ENCODE data around the gene ELK4.
A peak's percentile ranks its signal among the peaks of the same experiment; 100 is the strongest.
"Not testable (repeated sequence)": the region's sequence is repeated elsewhere in the genome, so short reads cannot be mapped to it uniquely, and the experiment has no call there.

ELK4 gene

DNA sequence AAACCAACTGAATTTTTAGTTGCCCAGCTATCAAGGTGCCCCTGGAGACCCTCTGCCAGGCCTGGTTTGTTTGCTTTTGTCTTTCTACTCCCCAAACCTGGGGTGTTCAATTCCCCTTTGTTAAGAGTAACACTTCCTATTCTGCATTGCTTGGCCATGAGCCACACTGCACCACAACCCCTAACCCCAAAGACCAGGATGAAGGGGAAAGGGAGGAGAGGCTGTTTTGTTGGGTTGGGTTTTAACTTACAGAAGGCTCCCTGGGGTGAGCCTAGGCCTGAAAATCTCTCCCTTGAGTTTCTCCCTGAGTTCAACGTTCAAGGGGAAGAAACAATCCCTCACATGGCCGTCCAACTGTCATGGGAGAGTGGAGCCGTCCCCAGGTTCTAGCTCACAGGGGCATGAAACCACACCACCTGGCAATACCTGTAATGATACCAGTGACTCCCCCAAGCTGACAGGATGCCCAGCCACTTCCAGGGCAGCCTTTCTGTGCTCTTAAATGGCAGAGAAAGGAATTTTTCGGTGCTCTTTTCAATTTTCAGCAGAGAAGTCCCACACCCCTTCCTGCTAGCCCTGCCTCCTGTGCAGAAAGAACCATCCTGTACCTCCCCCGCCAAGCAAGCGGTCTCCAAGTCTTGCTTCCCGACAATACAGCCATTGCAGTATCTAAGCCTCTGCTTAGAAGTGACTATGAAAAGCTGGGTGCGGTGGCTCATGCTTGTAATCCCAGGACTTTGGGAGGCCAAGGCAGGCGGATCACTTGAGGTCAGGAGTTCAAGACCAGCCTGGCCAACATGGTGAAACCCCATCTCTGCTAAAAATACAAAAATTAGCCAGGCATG is 33.6 kb upstream of the ELK4 start:
- peak in 1 of 10 donors; percentile 29 for DNase-seq
- intact Hi-C loops (cut with DNase I) = no loop called here

DNA sequence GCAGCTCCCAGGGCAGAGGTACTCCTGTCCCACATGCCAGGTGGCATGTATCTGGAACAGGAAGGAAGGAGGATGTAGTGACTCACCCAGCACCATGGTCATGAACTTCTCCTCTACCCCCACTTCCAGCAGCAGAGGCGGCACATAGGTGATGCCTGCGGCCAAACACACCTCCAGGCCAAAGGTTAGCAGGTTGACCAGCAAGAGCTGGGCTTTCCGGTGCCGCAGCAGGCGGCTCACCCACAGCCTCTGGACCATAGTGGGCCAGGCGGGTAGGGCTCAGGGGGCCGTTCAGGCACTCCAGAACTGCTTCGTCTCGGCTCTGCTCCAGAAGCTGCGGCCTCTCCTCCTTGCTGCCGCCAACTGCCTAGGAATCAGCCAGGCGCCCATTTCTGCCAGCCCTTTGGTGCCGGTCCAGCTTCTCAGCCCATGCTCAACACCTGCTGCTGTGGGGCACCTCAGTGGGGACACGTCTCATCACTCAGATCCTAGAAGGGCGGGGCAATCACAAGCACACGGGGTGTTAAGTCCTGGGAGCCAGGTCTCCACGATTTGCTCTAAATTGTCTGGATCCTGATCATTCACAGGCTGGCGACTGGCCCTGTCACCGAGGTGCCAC is 32.7 kb upstream of the ELK4 start:
- intact Hi-C loops (cut with DNase I) = no loop called here
- DNase-seq = peak in 2 of 10 donors; percentile 38 to 74

DNA sequence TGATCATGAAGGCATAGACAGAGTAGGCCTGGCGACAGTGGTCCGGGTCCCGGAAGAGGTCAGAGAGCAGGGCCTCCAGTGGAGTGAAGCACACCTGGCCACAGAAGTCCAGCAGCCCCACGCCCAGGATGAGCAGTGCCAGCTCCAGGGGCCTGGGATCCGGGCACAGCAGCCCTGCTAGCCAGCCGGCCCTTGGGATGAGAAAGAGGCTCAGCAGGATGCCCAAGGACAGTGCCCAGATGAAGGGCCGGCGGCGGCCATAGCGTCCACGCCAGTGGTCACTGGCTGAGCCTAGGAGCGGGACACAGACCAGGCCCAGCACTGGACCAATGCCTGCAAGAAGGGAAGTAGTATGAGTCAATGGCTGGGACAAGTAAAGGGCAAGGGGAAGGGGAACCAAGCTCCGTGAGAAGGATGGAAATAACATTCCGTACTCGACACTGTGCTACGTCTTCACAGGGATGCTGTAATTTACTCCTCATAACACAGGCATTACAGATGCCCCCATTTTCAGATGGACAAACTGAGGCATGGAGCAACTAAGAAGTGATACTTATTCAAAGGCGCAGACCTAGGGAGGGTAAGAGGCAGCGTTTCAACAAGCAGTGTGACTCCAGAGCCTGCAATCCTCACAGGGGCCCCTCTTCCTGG is 31.6 kb upstream of the ELK4 start:
- intact Hi-C loops (cut with DNase I) = no loop called here
- peak in 1 of 10 donors; percentile 75 for DNase-seq

DNA sequence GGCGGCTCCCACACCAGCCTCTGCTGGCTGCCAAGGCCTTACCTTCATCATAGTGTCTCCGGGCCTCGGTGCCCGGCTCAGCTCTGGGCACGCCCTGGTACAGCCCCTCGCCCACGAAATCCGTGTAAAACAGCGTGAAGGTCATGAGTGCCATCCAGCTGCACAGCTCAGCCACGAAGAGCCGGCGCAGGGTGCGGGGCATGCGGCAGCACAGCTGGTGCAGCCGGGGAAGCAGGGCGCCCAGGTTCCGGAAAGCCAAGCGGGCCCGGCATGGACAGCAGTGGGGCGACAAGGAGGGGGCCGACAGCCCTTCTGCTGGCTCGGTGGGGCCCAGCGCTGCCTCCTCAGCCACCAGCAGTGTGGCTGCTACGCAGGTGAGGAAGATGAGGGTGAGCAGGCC is 31.0 kb upstream of the ELK4 start:
- intact Hi-C loops (cut with DNase I) = no loop called here
- peak in 1 of 10 donors; percentile 62 for DNase-seq

DNA sequence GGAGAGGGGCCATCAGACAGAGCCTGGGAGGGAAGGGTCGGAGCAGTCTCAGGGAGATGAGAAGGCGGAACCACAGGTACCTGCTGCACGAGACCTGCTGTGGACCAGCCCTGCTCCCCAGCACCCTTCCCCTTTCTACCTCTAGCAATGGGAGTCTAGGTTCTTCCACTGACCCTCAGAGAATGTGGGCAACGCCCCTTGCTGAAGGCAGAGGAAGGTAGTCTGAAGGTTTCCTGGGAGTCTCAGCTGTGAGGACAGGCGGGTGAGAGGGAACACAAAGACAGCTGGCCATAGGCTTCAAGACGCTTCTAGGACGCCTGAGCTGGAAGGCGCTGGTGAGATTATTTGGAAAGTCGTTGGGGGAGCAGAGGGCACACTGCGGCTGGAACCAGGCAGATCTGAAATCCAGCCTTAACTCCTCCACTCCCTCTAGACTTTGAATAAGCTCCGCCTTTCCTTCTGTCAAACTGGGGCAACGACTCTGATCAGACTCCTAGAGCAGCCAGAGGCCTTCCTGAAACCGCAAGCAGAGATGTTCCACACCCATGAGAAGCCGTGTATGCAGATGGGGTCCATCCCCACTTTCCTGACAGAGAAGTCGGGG is 30.4 kb upstream of the ELK4 start:
- intact Hi-C loops (cut with DNase I) = no loop called here
- peak in 1 of 10 donors; percentile 63 for DNase-seq

DNA sequence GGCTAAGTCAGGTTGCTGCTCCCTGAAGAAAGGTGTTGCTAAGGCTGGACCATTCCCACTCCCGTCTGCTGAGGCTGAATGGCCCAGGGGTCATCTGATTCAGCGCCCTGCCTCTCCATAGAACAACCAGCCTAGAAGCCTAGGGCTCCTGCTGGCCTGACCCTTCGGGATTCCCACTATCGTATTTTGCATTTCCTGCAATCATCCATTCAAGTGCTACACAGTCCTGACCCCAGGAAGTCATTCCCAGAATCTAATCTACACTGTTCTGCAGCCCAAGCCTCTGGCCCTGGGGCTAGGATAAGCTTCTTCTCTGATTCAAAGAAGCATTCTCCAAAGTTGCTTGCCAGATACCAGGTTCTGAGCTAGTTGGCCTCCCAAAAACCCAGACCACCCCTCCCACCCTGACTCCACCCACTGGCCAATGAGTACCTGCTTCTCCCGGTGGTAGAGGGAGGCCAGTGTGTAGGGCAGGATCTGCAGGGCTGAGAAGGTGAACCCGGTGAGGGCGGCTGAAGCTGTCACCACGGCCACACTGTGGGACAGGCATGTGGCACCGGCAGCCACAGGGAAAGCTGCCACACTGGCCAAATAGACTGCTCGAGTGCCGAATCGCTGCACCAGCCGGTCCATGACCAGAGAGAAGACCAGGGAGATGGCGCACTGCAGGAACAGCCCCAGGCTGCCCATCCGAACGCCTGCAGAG is 29.8 kb upstream of the ELK4 start:
- DNase-seq = peak in 1 of 10 donors; percentile 74
- intact Hi-C loops (cut with DNase I) = no loop called here

DNA sequence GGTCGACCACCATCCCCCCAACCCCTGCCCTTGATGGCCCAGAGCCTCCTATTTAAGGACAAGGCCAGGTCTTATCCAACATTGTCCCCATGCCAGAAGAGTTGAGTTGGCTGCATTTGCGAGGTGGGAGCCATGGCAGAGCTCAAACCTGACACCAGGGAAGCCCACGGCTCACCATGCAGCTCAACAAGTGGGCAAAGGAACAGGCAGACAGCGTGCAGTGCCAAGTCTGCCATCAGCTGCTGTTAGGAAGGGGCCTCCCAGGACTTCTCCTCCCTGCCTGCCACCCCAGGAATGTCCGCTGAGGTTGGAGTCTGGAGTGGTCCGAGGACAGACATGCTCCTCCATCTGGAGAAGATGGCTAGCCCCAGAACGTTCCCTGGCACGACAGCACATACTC is 28.6 kb upstream of the ELK4 start:
- intact Hi-C loops (cut with DNase I) = no loop called here

DNA sequence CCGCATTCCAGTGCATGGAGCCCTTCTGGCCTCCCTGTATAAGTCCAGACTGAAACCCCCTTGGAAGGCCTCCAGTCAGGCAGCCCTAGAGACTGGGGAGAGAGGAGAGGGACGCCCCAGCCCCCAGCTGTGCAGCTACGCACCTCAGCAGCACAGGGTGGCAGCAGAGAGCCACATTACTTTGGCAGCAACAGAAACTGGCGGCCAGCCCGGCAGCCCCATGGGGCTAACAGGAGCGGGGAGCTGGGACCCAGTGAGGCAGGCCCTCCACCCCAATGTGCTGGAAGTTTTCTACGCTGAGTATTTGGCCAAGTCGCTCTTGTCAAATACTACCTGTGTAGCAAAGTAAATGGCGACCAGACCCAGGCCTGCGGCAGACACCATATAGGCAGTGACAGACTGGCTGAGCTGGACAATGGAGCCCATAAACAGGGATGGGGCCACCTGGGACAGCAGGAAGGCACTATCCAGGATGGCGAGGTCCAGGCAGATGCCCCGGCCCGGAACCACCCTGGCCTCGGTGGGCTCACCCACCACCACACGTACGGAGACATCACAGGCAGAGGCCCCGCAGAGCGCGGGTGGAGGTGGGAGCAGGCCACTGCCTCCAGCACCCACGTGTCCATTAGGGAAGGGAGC is 27.3 kb upstream of the ELK4 start:
- intact Hi-C loops (cut with DNase I) = loop anchor here (1.0 to 5.0 kb wide), 2 partner anchors 52 to 318 kb away; no protein-coding TSS in a partner anchor
- peak; percentile 79 to 98 (median 90) for DNase-seq

More for the DNA sequence above, 28.6 kb upstream of the ELK4 start:
- peak in 1 of 10 donors; percentile 75 for DNase-seq

DNA sequence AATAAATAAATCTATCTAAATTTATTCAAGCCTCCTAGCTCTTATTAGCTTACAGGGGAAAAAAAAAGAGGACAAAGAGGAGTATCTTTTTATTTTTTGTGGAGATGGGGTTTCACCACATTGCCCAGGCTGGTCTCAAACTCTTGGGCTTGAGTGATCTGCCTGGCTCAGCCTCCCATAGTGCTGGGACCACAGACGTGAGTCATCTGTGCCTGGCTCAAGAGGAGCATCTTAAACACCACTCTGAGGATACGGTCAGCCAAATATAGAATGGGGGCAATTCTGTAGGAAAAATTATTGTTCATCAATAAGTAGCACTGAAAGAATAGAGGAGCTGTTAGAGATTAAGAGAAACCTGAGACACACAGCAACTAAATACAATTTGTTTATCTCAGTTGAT is 24.4 kb upstream of the ELK4 start:
- DNase-seq = no peak
- intact Hi-C loops (cut with DNase I) = loop anchor here (2.0 to 5.0 kb wide), 2 partner anchors 123 to 321 kb away; no protein-coding TSS in a partner anchor

DNA sequence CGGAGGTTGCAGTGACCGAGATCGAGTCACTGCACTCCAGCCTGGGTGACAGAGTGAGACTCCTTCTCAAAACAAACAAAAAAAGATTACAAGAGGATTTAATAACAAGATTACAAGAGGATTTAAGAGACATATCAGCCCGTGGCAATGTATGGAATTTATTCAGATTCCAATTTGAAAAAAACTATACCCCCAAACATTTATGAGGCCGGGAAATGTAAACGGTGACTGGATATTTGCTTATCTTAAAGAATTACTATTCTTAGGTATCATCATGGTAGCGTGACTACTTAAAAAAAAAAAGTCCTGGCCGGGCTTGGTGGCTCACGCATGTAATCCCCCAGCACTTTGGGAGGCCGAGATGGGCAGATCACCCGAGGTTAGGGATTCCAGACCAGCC is 21.2 kb upstream of the ELK4 start:
- intact Hi-C loops (cut with DNase I) = no loop called here
- no peak for DNase-seq

DNA sequence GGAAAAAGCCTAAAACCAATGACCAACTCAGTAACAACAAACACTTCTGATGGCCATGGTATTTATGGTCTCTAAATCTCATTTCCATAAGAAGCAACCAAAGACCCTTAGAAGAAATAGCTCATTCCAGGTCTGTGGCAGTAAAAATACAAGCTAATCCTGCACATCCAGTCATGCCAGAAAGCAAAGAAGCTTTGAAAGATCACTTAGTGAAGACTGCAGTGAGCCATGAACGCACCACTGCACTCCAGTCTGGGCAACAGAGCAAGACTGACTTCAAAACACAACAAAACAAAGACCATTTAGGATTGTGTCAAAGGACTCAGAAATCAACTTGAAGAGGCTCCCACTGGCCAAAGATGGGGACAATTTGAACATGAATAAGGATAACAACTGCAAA is 18.4 kb upstream of the ELK4 start:
- no peak for DNase-seq
- intact Hi-C loops (cut with DNase I) = no loop called here

DNA sequence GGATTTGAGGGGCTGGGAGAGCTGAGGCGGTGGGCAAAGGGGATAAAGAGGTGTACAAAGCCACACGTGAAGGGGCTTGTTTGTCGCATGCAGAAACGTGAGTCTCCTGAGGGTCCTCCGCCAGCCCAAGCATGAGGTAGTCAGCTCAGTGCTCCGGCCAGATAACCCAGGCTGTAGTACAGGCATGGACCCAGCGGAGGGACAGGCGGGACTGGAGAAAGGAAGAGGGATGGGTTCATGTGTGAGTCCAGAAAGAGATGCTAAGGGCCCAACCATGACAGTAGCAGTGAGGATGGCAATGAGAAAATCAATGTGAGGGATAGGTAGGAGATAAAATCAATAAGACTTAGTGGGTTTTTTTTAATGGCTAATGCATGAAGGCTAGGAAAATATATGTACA is 13.7 kb upstream of the ELK4 start:
- intact Hi-C loops (cut with DNase I) = no loop called here
- no peak for DNase-seq

DNA sequence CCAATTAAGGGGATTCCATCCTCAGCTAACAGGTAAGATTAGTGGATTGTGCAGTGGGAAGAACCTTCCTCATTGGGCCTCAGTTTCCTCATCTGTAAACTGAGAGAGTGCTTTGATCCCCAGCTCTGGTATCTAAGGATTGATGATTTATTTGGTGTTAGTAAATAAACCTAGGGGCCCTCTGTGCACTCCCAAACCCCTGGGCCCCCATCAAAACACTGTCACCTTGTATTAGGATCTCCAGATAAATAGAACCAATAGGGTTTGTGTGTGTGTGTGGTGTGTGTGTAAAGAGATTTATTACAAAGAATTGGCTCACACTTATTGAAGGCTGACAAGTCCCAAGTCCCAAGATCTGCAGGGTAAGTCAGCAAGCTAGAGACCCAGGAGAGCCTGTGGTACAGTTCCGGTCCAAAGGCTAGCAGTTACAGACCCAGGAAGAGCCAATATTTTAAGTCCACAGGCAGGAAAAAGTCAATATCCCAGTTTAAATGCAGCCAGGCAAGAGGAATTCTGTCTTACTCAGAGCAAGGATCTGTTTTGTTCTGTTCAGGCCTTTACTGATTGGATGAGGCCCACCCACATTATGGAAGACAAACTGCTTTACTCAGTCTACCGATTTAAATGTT is 11.0 kb upstream of the ELK4 start:
- DNase-seq = no peak
- intact Hi-C loops (cut with DNase I) = no loop called here

DNA sequence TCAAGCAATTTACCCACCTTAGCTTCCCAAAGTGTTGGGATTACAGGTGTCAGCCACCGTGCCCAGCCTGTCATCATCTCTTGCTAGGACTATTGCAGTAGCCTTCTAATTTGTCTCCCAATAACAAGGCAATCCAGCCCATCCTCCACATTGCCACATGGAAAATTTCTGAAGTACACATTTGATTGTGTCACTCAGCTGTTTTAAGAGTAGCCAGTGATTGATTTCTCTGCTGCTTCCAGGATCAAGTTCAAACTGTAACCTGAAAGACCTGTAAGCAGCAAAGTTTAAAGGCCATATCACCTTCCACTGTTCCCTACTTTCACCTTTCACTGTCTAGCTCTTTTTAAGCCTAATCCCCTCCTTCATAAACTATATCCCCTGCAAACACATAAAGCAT is 7.8 kb upstream of the ELK4 start:
- intact Hi-C loops (cut with DNase I) = no loop called here
- no peak for DNase-seq

DNA sequence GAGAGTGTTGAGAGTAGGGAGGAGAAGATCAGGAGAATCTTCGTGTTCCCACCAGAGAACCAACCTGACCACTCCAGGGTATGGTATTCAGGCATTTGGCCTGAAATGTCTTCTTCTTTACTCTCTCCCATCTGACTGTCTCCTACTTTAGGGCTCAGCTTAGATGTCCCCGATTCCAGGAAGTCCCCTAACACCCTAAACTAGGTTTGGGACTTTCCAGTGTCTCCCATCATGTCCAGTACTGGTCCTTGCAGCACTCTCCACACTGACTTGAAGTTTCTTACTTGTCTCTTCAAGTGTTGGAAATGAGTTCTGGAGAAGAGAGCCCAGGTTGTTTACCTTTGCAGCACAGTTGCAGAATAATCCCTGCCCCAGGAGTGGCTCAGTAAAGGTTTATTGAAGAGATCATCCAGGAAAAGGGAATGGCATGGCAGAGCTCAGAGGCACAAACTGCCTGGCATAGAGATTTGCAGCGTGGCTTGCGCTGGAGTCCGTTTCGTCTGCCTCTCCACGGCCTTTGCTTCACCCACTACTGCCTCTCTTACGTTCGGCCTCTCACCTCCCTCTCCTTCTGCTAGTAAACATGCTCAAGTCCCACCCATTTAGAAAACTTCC is 6.2 kb upstream of the ELK4 start:
- DNase-seq = no peak
- intact Hi-C loops (cut with DNase I) = no loop called here

DNA sequence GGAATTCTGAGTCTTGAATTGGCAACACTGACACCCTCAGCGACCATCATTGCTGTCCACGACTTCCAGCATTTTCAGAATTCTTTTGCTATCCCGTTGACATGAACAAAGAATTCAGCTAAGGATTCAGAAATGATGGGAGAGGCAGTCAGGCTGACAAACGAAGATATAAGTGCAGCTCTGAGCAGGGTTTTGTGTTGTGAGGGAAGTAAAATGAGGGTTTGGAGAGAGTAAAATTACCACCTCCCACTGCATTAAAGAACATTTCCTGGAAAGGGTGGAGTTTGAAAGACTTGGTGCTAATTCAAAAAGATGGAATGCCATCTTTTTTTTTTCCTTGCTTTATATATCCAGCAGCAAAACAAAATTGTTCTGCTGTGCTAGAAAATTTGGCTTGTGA is 4.9 kb upstream of the ELK4 start:
- intact Hi-C loops (cut with DNase I) = no loop called here
- DNase-seq = no peak

DNA sequence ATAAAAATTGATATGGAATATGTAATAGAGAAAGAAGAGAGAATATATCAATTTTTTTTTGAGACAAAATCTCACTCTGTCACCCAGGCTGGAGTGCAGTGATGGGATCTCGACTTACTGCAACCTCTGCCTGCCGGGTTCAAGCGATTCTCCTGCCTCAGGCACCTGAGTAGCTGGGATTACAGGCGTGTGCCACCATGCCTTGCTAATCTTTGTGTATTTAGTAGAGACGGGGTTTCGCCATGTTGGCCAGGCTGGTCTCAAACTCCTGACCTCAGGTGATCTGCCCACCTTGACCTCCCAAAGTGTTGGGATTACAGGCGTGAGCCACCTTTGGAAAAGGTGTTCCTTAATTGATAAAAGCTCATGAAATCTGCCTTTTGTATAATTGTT is 4.3 kb upstream of the ELK4 start:
- DNase-seq; intact Hi-C loops (cut with DNase I): not testable (repeated sequence)

DNA sequence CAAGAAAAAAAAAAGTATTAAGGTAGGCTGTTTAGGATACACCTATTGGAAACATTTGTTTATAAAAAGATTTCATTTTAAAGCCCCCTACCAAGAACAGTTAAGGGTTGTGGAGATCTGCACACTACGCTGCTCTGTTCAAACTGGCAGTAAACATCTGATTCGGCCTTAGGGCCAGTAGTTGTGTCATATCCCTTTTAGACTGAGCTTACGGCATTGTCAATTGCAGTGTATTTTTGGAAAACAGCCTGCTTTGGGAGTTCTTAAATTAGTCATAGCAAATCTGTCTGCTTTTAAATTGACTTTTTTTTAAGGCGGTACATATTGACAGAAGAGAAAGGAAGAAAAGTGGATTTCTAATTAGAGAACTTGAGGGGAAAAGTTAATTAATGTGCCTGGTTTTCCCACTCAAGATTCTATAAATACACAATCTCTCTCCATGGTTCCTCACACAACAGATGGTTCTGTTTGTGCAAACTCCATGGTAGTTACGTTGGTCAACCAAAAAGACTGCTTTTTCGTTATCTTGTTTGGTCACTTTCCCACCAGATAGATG is 1.7 kb upstream of the ELK4 start:
- no peak for DNase-seq
- intact Hi-C loops (cut with DNase I) = loop anchor here (5.0 kb wide), 1 partner anchor 106 kb away; no protein-coding TSS in a partner anchor
